GM12872 (cell line): ENCODE data around the gene PLXNA1.
A peak's percentile ranks its signal among the peaks of the same experiment; 100 is the strongest.

Experiments used
- CTCF ChIP-seq: IDR thresholded peaks from 3 replicates; pipeline ENCODE4 v1.5.1; 2011; ENCODE audit warnings: low read depth, mild to moderate bottlenecking, low read length, moderate library complexity; ENCODE audit not compliant: insufficient read depth

PLXNA1 gene

DNA sequence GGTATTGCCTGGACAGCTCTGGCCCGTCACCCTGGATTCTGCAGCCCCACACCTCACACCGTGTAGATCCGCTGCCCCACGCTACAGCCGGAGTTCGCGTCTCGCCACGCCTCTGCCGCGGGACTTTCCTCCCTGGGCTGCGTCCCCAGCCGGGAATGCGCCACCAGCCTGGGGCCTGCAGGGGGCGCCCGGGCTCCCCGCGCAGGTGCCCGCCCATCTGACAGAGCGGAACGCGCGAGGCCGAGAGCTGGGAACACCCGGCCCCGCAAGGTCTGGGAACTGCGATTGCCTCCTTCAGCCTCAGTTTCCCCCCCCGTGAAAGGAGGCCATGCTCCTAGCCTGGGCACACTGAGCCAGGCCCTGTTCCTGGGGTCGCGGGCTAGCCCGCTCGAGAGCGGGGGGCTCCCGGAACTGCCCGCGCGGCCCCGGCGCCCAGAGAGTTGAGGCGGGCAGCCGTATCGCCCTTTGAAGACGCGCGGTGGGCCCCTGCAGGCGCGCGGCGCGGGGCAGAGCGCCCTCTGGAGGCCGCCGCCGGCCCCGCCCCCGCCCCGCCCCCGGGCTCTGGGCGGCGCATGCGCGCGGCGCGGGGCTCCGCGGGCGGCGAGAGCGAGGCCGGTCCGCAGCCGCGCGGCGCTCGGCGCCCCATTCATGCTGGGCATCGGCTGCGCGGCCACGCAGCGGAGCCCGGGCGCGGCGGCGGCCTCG is at the start of gene PLXNA1:
PLXNA1 (plus strand) TSS at position 645 of the 705 bp plus-strand sequence. CDS start 5,479 bp downstream, outside the sequence.
- TF ChIP-seq CTCF = peak; percentile 89

DNA sequence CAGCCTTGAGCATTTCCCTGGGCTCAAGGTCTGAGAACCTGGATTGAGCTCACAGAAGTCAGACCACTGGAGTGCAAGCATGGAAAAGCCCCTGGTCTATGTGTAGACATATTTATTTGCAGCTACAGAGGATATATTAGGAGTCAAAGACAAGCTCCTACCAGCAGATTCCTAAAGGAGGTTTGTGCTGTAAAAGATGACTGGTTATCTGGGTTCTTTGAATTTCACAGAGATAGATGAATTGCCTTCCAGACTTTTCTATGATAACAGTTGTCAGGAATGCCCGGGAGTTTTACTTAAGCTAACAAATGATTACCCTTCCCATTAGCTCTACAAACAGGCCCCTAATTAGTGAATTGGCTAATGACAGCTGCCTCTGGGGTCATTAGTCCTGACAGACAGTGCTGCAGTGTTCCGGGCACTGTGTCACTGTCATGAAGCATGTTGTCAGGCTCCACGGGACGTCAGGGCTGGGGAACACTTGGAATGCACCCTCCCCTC is 48.8 kb upstream of the PLXNA1 start:
- no peak for TF ChIP-seq CTCF

DNA sequence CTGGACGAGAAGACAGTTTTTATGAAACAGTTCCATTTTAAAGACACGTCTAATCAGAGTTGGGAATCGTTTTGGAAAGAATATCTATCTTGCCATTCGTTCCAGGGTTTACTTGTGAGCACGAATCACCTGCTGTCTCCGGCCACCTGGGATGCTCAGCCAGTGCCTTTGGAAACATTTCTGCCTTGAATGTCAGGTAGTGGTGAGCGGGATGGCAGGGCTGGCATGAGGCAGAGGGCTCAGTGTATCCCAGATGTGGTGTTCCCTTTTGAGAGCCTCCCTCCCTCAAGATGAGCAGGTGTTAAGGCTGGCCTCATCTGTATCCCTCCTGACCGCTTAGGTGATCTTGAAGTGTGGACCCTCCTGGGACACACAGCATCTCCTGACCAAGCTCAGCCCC is 47.9 kb upstream of the PLXNA1 start:
- TF ChIP-seq CTCF = no peak

- no peak for TF ChIP-seq CTCF
Observed at GRCh38 chr3:126935756-126936509, 47.0 kb upstream of the PLXNA1 start.

DNA sequence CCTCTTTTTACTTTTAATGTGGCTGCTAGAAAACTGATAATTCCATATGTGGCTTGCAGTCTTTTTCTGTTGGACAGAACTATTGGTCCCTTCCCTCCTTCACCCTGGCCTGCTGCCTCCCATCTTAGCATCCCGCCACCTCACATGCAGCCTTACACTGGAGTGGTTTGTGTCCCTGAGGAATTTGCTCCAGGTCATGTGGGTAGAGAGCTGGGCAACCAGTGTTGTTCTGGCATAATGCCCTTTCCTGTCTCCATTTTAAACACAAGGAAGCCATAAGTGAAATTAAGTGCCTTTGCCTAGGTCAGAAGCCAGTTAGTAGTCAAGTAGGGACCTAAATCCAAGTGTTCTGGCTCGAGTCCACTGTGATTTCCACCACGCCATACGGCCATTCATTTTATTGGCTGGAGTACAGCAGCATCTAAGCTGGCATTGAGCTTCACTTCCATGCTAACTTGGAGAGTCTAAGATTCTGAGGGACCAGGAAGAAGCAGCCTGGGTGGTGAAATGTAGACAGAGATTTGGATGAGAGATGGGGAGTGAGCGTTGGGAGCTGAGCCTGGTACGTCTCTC is 46.0 kb upstream of the PLXNA1 start:
- no peak for TF ChIP-seq CTCF

GRCh38 chr3:126937533-126937932 is 45.4 kb upstream of the PLXNA1 start:
- no peak for TF ChIP-seq CTCF

- TF ChIP-seq CTCF = no peak
Observed at GRCh38 chr3:126937973-126938372, 44.9 kb upstream of the PLXNA1 start.
